ENCODE results near the gene TJP3. TPM values are rescaled to one million over a fixed set of nuclear protein-coding genes. Genes with fewer than 3 reads are reported as not detected.
A peak's percentile ranks its signal among the peaks of the same experiment; 100 is the strongest.

TJP3 gene
- total RNA-seq, 4 donors from 2014 or later: 93.3 to 364 (median 286) TPM

- Histone ChIP-seq H3K4me1 (peaks cover 0 to 56% (median 14%) of the 10 kb centered on the region in 4 donors), H3K36me3 (peaks cover 0 to 10% (median 0%) of the 10 kb centered on the region in 3 donors), H3K27me3 (no peaks in the 10 kb centered on the region), H3K4me3 (peak overlapping the region in 3 of 4 donors; percentile 12 to 32 (median 30)), H3K9me3 (no peaks in the 10 kb centered on the region), H3K27ac (peak overlapping the region; percentile 66 to 92 (median 79))
- DNase-seq: peak in 2 of 3 donors; percentile 60 to 71
- peak in 1 of 2 donors; percentile 15 for TF ChIP-seq POLR2A (IDR thresholded peaks at IDR 0.05)
- TF ChIP-seq CTCF (IDR thresholded peaks at IDR 0.05): no peak
These were observed 37.1 kb upstream of the TJP3 start for GRCh38 chr19:3670796-3671679.

DNA sequence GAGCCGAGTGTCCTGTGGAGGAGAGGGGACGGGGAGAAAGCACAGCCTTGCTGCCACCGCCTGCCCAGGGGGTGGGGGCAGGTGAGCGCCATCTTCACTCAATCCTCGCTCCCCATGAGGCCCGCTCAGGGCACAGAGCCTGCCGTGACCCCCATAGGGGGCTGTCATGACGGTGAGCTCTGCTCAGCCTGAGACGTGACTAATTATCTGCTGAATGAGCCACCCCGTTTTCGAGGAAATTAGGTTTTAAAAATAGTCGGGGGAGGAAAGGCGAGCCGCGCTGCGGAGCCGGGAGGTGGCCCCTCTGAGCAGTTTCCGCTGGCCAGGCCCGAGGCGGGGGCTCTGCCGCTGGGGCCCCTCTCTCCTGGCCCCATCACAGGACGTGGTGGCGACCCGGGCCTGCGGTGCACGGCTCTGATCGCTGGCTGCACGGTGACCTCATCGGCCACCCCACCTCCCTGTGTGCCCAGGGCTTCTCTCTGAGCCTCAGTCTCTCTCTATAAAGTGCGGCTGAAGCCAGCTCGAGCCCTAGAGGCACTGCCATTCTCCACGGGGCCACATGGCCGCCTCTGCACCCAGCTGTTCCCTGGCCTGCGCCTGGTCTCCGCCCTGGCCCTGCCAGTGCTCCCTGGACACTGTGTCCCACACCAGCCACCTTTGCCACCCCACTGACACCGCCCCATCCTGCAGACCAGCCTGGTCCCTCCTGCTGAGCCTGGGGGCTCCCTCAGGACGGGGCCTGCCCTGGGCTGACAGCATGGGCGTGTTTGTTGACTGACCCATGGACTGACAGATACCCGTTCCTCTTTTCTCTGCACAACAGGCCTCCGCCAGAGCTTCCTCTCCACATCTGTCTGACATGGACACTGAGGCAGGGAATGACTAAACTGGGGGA lies 36.3 kb upstream of the TJP3 start:
- Histone ChIP-seq H3K36me3 (peaks cover 0 to 2% (median 0%) of the 10 kb centered on the region in 3 donors), H3K27me3 (no peaks in the 10 kb centered on the region), H3K4me1 (peaks cover 0 to 53% (median 14%) of the 10 kb centered on the region in 4 donors), H3K9me3 (no peaks in the 10 kb centered on the region), H3K4me3 (peak overlapping the region in 2 of 4 donors; percentile 30 to 32), H3K27ac (peak overlapping the region; percentile 66 to 92 (median 79))
- DNase-seq: no peak
- TF ChIP-seq POLR2A (IDR thresholded peaks at IDR 0.05) (no peak), CTCF (IDR thresholded peaks at IDR 0.05) (no peak)

GRCh38 chr19:3672575-3672948 lies 35.6 kb upstream of the TJP3 start:
- Histone ChIP-seq H3K27ac (peak overlapping the region in 3 of 4 donors; percentile 74 to 92 (median 84)), H3K27me3 (no peaks in the 10 kb centered on the region), H3K4me1 (peaks cover 0 to 53% (median 14%) of the 10 kb centered on the region in 4 donors)

GRCh38 chr19:3672993-3673392 lies 35.2 kb upstream of the TJP3 start:
- TF ChIP-seq CTCF (IDR thresholded peaks at IDR 0.05): no peak
- TF ChIP-seq POLR2A (IDR thresholded peaks at IDR 0.05): no peak
- no peak for DNase-seq
- Histone ChIP-seq H3K36me3 (no peaks in the 10 kb centered on the region), H3K9me3 (no peaks in the 10 kb centered on the region), H3K27me3 (no peaks in the 10 kb centered on the region), H3K27ac (peak overlapping the region in 1 of 4 donors; percentile 92), H3K4me1 (peaks cover 0 to 49% (median 14%) of the 10 kb centered on the region in 4 donors), H3K4me3 (no peak overlapping the region)

More at GRCh38 chr19:3672575-3672948, 35.6 kb upstream of the TJP3 start:
- TF ChIP-seq CTCF (IDR thresholded peaks at IDR 0.05) (no peak), POLR2A (IDR thresholded peaks at IDR 0.05) (no peak)
- Histone ChIP-seq H3K36me3 (no peaks in the 10 kb centered on the region), H3K9me3 (no peaks in the 10 kb centered on the region), H3K4me3 (no peak overlapping the region)
- DNase-seq: no peak
